SH-SY5Y (cell line): Measurements from ENCODE around the gene SND1.

Experiments used
- GATA2 ChIP-seq: IDR thresholded peaks from 2 replicates; pipeline ENCODE4 v1.6.1; 2011; ENCODE audit warnings: mild to moderate bottlenecking, low read depth, low read length
- GATA3 ChIP-seq: IDR thresholded peaks from 2 replicates; pipeline ENCODE4 v1.6.1; 2011; ENCODE audit warnings: low read depth, mild to moderate bottlenecking, low read length, moderate library complexity

DNA sequence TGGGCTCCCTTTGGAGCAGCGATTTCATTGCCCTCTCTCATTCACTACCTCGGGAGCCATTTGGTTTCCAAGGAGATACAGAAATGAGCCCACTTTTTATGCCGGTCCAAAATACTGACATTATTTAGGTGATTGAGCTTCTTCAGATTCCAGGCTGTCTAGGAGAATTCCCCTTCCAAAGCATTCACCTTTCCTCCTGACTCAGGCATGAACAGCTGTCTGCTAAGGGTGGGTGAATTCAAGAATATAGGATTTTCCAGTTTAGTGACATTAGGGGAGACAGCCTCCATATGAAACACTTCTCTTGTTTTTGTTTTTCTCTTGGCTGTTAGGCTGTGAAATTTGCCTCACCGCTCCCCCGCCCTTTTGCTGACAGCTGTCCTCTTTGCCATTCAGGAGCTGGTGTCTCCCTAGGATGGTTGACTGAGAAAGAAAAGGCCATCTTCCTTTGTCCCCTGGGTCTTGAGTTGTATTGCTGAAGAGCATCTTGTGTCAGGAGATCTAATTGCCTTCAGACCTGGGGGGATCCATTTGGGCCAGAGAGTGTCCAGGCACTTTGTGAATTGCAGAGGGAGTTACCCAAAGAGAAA, 322.5 kb downstream of the SND1 start:
- TF ChIP-seq GATA2: no peak
- TF ChIP-seq GATA3: no peak
